Keratinocyte (primary cell): ENCODE measurements around the gene MNX1. TPM values are rescaled to one million over a fixed set of nuclear protein-coding genes. Genes with fewer than 3 reads are reported as not detected.

Experiments
- DNase-seq: peaks from one replicate; pipeline ENCODE4 v3.0.0-alpha.2; 2011; ENCODE audit warnings: low read depth, missing footprints, low spot score
- FAIRE-seq: peaks from 2 replicates; lab custom pipeline; 2011; peaks lifted over from hg19 to GRCh38; lab: Jason Lieb, UNC
- H2AFZ ChIP-seq: 2 replicates; pipeline ENCODE4 v1.6.0; 2012; ENCODE audit warnings: low read length, control low read depth, inconsistent platforms; ENCODE audit not compliant: control insufficient read depth
- H3K27ac ChIP-seq: 2 replicates; pipeline ENCODE4 v1.5.1; 2011; ENCODE audit warnings: low read length; ENCODE audit not compliant: control insufficient read depth, insufficient read depth
- H3K27me3 ChIP-seq: 3 replicates; pipeline ENCODE4 v1.6.0; 2011; ENCODE audit warnings: low read length; ENCODE audit not compliant: control insufficient read depth, insufficient read depth; ENCODE audit errors: extremely low read depth
- H3K36me3 ChIP-seq, 2 experiments: 2 replicates in 1 of 2; 3 replicates in 1 of 2; pipeline ENCODE4 v1.5.1; 2011; ENCODE audit warnings: low read length in 2 of 2, mild to moderate bottlenecking in 1 of 2; ENCODE audit not compliant: control insufficient read depth in 2 of 2, insufficient read depth in 2 of 2; ENCODE audit errors: extremely low read depth in 1 of 2
- H3K4me1 ChIP-seq: 3 replicates; pipeline ENCODE4 v1.5.1; 2011; ENCODE audit warnings: low read length; ENCODE audit not compliant: control insufficient read depth, insufficient read depth; ENCODE audit errors: extremely low read depth
- H3K4me2 ChIP-seq: 3 replicates; pipeline ENCODE4 v1.6.0; 2011; ENCODE audit warnings: low read depth, low read length; ENCODE audit not compliant: control insufficient read depth, insufficient read depth; ENCODE audit errors: extremely low read depth
- H3K4me3 ChIP-seq, 3 experiments: fragments of 200-600 bp in 1 of 3; sonication (generic) in 1 of 3; 2 replicates in 2 of 3; 3 replicates in 1 of 3; pipeline ENCODE4 v1.5.1; 2011 to 2016; ENCODE audit warnings: low read length in 3 of 3, mild to moderate bottlenecking in 3 of 3, control low read depth in 2 of 3, inconsistent platforms in 1 of 3, low read depth in 1 of 3, mixed read lengths in 1 of 3, mixed run types in 1 of 3, moderate library complexity in 1 of 3; ENCODE audit not compliant: control insufficient read depth in 2 of 3, insufficient read depth in 2 of 3; ENCODE audit errors: extremely low read depth in 1 of 3
- H3K79me2 ChIP-seq: 2 replicates; pipeline ENCODE4 v1.6.0; 2012; ENCODE audit warnings: low read length; ENCODE audit not compliant: control insufficient read depth, insufficient read depth
- H3K9ac ChIP-seq: 3 replicates; pipeline ENCODE4 v1.6.0; 2011; ENCODE audit warnings: low read length; ENCODE audit not compliant: control insufficient read depth, insufficient read depth; ENCODE audit errors: extremely low read depth
- H3K9me1 ChIP-seq: 3 replicates; pipeline ENCODE4 v1.6.0; 2011; ENCODE audit warnings: low read length; ENCODE audit not compliant: control insufficient read depth, insufficient read depth; ENCODE audit errors: extremely low read depth
- H3K9me3 ChIP-seq: 2 replicates; pipeline ENCODE4 v1.5.1; 2012; ENCODE audit warnings: low read depth, low read length; ENCODE audit not compliant: control insufficient read depth
- H4K20me1 ChIP-seq: 3 replicates; pipeline ENCODE4 v1.6.0; 2011; ENCODE audit warnings: low read length; ENCODE audit not compliant: control insufficient read depth, insufficient read depth; ENCODE audit errors: extremely low read depth
- EZH2 ChIP-seq: IDR thresholded peaks from one replicate; pipeline ENCODE4 v1.6.1; 2012; ENCODE audit warnings: inconsistent platforms, mild to moderate bottlenecking, low read length, moderate library complexity
- dilution Hi-C: fragments of 300-500 bp; cut with MboI; formaldehyde crosslinking; loops from one replicate; pipeline ENCODE4 v1.7.0; 2020; ENCODE audit warnings: low sequenced_read_pairs; ENCODE audit not compliant: extremely low pct_ligation_motif_present
- polyA plus RNA-seq, 5 experiments: library from polyadenylated mRNA; depleted of rRNA in 3 of 5; stranded (reverse) in 3 of 5; stranded (forward) in 1 of 5; unstranded in 1 of 5; fragments of >200 nt; gene quantifications; 1 replicate in 1 of 5; 2 replicates in 3 of 5; 3 replicates in 1 of 5; pipeline versions ENCODE4 v1.2.1 to v1.2.3, GENCODE V29; 2011 to 2012; ENCODE audit warnings: missing spikeins in 2 of 5, low read depth in 1 of 5, low replicate concordance in 1 of 5
- TF ChIP-seq, protein P1 (sequence below), 3 experiments: IDR thresholded peaks in 1 of 3; conservative IDR thresholded peaks in 1 of 3; optimal IDR thresholded peaks in 1 of 3; 2 replicates in 2 of 3; 3 replicates in 1 of 3; pipeline versions ENCODE3 to v1.5.1; 2011; ENCODE audit warnings: low read length in 3 of 3, mild to moderate bottlenecking in 3 of 3, moderate library complexity in 2 of 3, control low read depth in 1 of 3, inconsistent platforms in 1 of 3; ENCODE audit not compliant: insufficient read depth in 2 of 3; ENCODE audit errors: extremely low read depth in 1 of 3

Gene MNX1
- polyA plus RNA-seq, 1 donor (not counting 4 experiments of a cell fraction or from before 2014, with no cell fraction given): not detected

GRCh38 chr7:157058701-157059100 lies 48.2 kb upstream of the MNX1 start:
- no peaks in the 10 kb centered on the region for H4K20me1 ChIP-seq
- no peak overlapping the region for H3K4me3 ChIP-seq
- H3K4me2 ChIP-seq: no peak overlapping the region
- no peak overlapping the region for H3K9ac ChIP-seq
- dilution Hi-C loops: no loop called here
- FAIRE-seq: no peak
- no peak overlapping the region for H3K27ac ChIP-seq
- peaks cover 2% of the 10 kb centered on the region for H3K9me3 ChIP-seq
- no peaks in the 10 kb centered on the region for H3K79me2 ChIP-seq
- no peak overlapping the region for H2AFZ ChIP-seq
- H3K36me3 ChIP-seq: no peaks in the 10 kb centered on the region
- H3K9me1 ChIP-seq: no peaks in the 10 kb centered on the region
- TF ChIP-seq, protein P1, sequence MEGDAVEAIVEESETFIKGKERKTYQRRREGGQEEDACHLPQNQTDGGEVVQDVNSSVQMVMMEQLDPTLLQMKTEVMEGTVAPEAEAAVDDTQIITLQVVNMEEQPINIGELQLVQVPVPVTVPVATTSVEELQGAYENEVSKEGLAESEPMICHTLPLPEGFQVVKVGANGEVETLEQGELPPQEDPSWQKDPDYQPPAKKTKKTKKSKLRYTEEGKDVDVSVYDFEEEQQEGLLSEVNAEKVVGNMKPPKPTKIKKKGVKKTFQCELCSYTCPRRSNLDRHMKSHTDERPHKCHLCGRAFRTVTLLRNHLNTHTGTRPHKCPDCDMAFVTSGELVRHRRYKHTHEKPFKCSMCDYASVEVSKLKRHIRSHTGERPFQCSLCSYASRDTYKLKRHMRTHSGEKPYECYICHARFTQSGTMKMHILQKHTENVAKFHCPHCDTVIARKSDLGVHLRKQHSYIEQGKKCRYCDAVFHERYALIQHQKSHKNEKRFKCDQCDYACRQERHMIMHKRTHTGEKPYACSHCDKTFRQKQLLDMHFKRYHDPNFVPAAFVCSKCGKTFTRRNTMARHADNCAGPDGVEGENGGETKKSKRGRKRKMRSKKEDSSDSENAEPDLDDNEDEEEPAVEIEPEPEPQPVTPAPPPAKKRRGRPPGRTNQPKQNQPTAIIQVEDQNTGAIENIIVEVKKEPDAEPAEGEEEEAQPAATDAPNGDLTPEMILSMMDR (optimal IDR thresholded peaks at IDR 0.05 in 1 of 3, IDR thresholded peaks at IDR 0.05 in 1 of 3, conservative IDR thresholded peaks at IDR 0.05 in 1 of 3; ENCODE audit: extremely low read depth in 1 of 3, insufficient read depth in 2 of 3, low read length in 3 of 3): no peak
- TF ChIP-seq EZH2: no peak
- peaks cover 8% of the 10 kb centered on the region for H3K27me3 ChIP-seq
- DNase-seq: no peak
- H3K4me1 ChIP-seq: no peaks in the 10 kb centered on the region

DNA sequence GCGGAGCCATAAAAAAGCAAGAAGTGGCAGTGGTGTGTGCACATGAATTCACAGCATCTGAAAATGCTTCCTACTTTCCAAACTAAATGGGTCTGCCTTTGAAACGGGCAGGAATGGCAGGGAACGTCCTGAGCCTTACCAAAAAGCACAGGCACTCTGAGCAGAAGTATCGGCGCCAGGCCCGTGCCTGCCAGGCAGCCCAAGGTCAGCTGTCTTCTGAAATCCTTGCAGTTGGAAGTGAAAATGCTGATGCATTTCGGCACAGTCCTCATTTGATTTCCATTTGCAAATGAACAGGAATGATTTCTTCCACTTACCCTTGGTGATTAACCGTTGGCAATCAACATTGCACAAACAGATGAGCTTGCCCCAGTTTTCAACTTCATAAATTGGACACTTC lies 47.6 kb upstream of the MNX1 start:
- no peak for FAIRE-seq
- H3K9ac ChIP-seq: no peak overlapping the region
- no peaks in the 10 kb centered on the region for H3K4me1 ChIP-seq
- H3K4me3 ChIP-seq: no peak overlapping the region
- no peaks in the 10 kb centered on the region for H3K36me3 ChIP-seq
- H3K4me2 ChIP-seq: no peak overlapping the region
- TF ChIP-seq, protein P1 (optimal IDR thresholded peaks at IDR 0.05 in 1 of 3, IDR thresholded peaks at IDR 0.05 in 1 of 3, conservative IDR thresholded peaks at IDR 0.05 in 1 of 3; ENCODE audit: extremely low read depth in 1 of 3, insufficient read depth in 2 of 3, low read length in 3 of 3): no peak
- no peak for TF ChIP-seq EZH2
- H3K9me3 ChIP-seq: peaks cover 2% of the 10 kb centered on the region
- peaks cover 8% of the 10 kb centered on the region for H3K27me3 ChIP-seq
- H4K20me1 ChIP-seq: no peaks in the 10 kb centered on the region
- dilution Hi-C loops: no loop called here
- DNase-seq: no peak
- no peak overlapping the region for H2AFZ ChIP-seq
- no peak overlapping the region for H3K27ac ChIP-seq
- no peaks in the 10 kb centered on the region for H3K9me1 ChIP-seq
- no peaks in the 10 kb centered on the region for H3K79me2 ChIP-seq
